Keratinocyte (primary cell): Measurements from ENCODE around the gene GRPEL2. TPM values are rescaled to one million over a fixed set of nuclear protein-coding genes. Genes with fewer than 3 reads are reported as not detected.

Source experiments
- DNase-seq: peaks from one replicate; pipeline ENCODE4 v3.0.0-alpha.2; 2011; ENCODE audit warnings: low read depth, missing footprints, low spot score
- FAIRE-seq: peaks from 2 replicates; lab custom pipeline; 2011; peaks lifted over from hg19 to GRCh38; lab: Jason Lieb, UNC
- H2AFZ ChIP-seq: 2 replicates; pipeline ENCODE4 v1.6.0; 2012; ENCODE audit warnings: low read length, control low read depth, inconsistent platforms; ENCODE audit not compliant: control insufficient read depth
- H3K27ac ChIP-seq: 2 replicates; pipeline ENCODE4 v1.5.1; 2011; ENCODE audit warnings: low read length; ENCODE audit not compliant: control insufficient read depth, insufficient read depth
- H3K27me3 ChIP-seq: 3 replicates; pipeline ENCODE4 v1.6.0; 2011; ENCODE audit warnings: low read length; ENCODE audit not compliant: control insufficient read depth, insufficient read depth; ENCODE audit errors: extremely low read depth
- H3K36me3 ChIP-seq, 2 experiments: 2 replicates in 1 of 2; 3 replicates in 1 of 2; pipeline ENCODE4 v1.5.1; 2011; ENCODE audit warnings: low read length in 2 of 2, mild to moderate bottlenecking in 1 of 2; ENCODE audit not compliant: control insufficient read depth in 2 of 2, insufficient read depth in 2 of 2; ENCODE audit errors: extremely low read depth in 1 of 2
- H3K4me1 ChIP-seq: 3 replicates; pipeline ENCODE4 v1.5.1; 2011; ENCODE audit warnings: low read length; ENCODE audit not compliant: control insufficient read depth, insufficient read depth; ENCODE audit errors: extremely low read depth
- H3K4me2 ChIP-seq: 3 replicates; pipeline ENCODE4 v1.6.0; 2011; ENCODE audit warnings: low read depth, low read length; ENCODE audit not compliant: control insufficient read depth, insufficient read depth; ENCODE audit errors: extremely low read depth
- H3K4me3 ChIP-seq, 3 experiments: fragments of 200-600 bp in 1 of 3; sonication (generic) in 1 of 3; 2 replicates in 2 of 3; 3 replicates in 1 of 3; pipeline ENCODE4 v1.5.1; 2011 to 2016; ENCODE audit warnings: low read length in 3 of 3, mild to moderate bottlenecking in 3 of 3, control low read depth in 2 of 3, inconsistent platforms in 1 of 3, low read depth in 1 of 3, mixed read lengths in 1 of 3, mixed run types in 1 of 3, moderate library complexity in 1 of 3; ENCODE audit not compliant: control insufficient read depth in 2 of 3, insufficient read depth in 2 of 3; ENCODE audit errors: extremely low read depth in 1 of 3
- H3K79me2 ChIP-seq: 2 replicates; pipeline ENCODE4 v1.6.0; 2012; ENCODE audit warnings: low read length; ENCODE audit not compliant: control insufficient read depth, insufficient read depth
- H3K9ac ChIP-seq: 3 replicates; pipeline ENCODE4 v1.6.0; 2011; ENCODE audit warnings: low read length; ENCODE audit not compliant: control insufficient read depth, insufficient read depth; ENCODE audit errors: extremely low read depth
- H3K9me1 ChIP-seq: 3 replicates; pipeline ENCODE4 v1.6.0; 2011; ENCODE audit warnings: low read length; ENCODE audit not compliant: control insufficient read depth, insufficient read depth; ENCODE audit errors: extremely low read depth
- H3K9me3 ChIP-seq: 2 replicates; pipeline ENCODE4 v1.5.1; 2012; ENCODE audit warnings: low read depth, low read length; ENCODE audit not compliant: control insufficient read depth
- H4K20me1 ChIP-seq: 3 replicates; pipeline ENCODE4 v1.6.0; 2011; ENCODE audit warnings: low read length; ENCODE audit not compliant: control insufficient read depth, insufficient read depth; ENCODE audit errors: extremely low read depth
- CTCF ChIP-seq, 3 experiments: IDR thresholded peaks in 1 of 3; conservative IDR thresholded peaks in 1 of 3; optimal IDR thresholded peaks in 1 of 3; 2 replicates in 2 of 3; 3 replicates in 1 of 3; pipeline versions ENCODE3 to v1.5.1; 2011; ENCODE audit warnings: low read length in 3 of 3, mild to moderate bottlenecking in 3 of 3, moderate library complexity in 2 of 3, control low read depth in 1 of 3, inconsistent platforms in 1 of 3; ENCODE audit not compliant: insufficient read depth in 2 of 3; ENCODE audit errors: extremely low read depth in 1 of 3
- dilution Hi-C: fragments of 300-500 bp; cut with MboI; formaldehyde crosslinking; loops from one replicate; pipeline ENCODE4 v1.7.0; 2020; ENCODE audit warnings: low sequenced_read_pairs; ENCODE audit not compliant: extremely low pct_ligation_motif_present
- polyA plus RNA-seq, 5 experiments: library from polyadenylated mRNA; depleted of rRNA in 3 of 5; stranded (reverse) in 3 of 5; stranded (forward) in 1 of 5; unstranded in 1 of 5; fragments of >200 nt; gene quantifications; 1 replicate in 1 of 5; 2 replicates in 3 of 5; 3 replicates in 1 of 5; pipeline versions ENCODE4 v1.2.1 to v1.2.3, GENCODE V29; 2011 to 2012; ENCODE audit warnings: missing spikeins in 2 of 5, low read depth in 1 of 5, low replicate concordance in 1 of 5

Gene GRPEL2
- polyA plus RNA-seq, 1 donor (not counting 4 experiments of a cell fraction or from before 2014, with no cell fraction given): 17.5 TPM

- no peaks in the 10 kb centered on the region for H3K9me1 ChIP-seq
- H3K4me1 ChIP-seq: no peaks in the 10 kb centered on the region
- TF ChIP-seq CTCF (optimal IDR thresholded peaks at IDR 0.05 in 1 of 3, IDR thresholded peaks at IDR 0.05 in 1 of 3, conservative IDR thresholded peaks at IDR 0.05 in 1 of 3; ENCODE audit: extremely low read depth in 1 of 3, insufficient read depth in 2 of 3, low read length in 3 of 3): no peak
- no peak overlapping the region for H3K4me3 ChIP-seq
- H3K27ac ChIP-seq: no peak overlapping the region
- FAIRE-seq (no peak), DNase-seq (no peak)
- no peaks in the 10 kb centered on the region for H3K36me3 ChIP-seq
- no peaks in the 10 kb centered on the region for H3K9me3 ChIP-seq
- no peak overlapping the region for H2AFZ ChIP-seq
- H3K4me2 ChIP-seq: no peak overlapping the region
- no peak overlapping the region for H3K9ac ChIP-seq
- no peaks in the 10 kb centered on the region for H3K79me2 ChIP-seq
- no peaks in the 10 kb centered on the region for H3K27me3 ChIP-seq
- H4K20me1 ChIP-seq: no peaks in the 10 kb centered on the region
- dilution Hi-C loops: no loop called here
Observed at GRCh38 chr5:149402291-149402690, 57.0 kb downstream of the GRPEL2 start.

Other genes with a start within 250 kb of the GRPEL2 start
- gene ABLIM3, start 204.0 kb upstream of the GRPEL2 start, polyA plus RNA-seq: 7.9 to 10.4 TPM (median 9.3 TPM) in 3 replicates
- 3.6 to 5.0 TPM (median 4.6 TPM) in 3 replicates for gene AFAP1L1, start 73.6 kb upstream of the GRPEL2 start, polyA plus RNA-seq
- 9.5 to 12.8 TPM (median 9.9 TPM) in 3 replicates for gene PCYOX1L, start 12.5 kb downstream of the GRPEL2 start, polyA plus RNA-seq
- gene IL17B, start 33.8 kb downstream of the GRPEL2 start, polyA plus RNA-seq: not detected in 3 replicates
- gene CSNK1A1, start 205.9 kb downstream of the GRPEL2 start, polyA plus RNA-seq: 195 to 289 TPM (median 265 TPM) in 3 replicates
- 4.1 to 25.0 TPM (median 8.7 TPM) in 3 replicates for gene ARHGEF37, start 236.0 kb downstream of the GRPEL2 start, polyA plus RNA-seq